IMR-90 (cell line): ENCODE measurements around the gene KATNB1.

ENCODE experiments used
- BHLHE40 ChIP-seq: fragments of 150-350 bp; IDR thresholded peaks from 2 replicates; pipeline ENCODE4 v1.6.1; 2016; ENCODE audit warnings: mild to moderate bottlenecking, low read depth, low read length
- CTCF ChIP-seq: conservative IDR thresholded peaks from 2 replicates; pipeline ENCODE4 v1.5.1; 2012; ENCODE audit warnings: mild to moderate bottlenecking, low read depth, low read length, improper control_type of control experiment
- FOS ChIP-seq: fragments of 150-350 bp; IDR thresholded peaks from 2 replicates; pipeline ENCODE4 v1.6.1; 2016; ENCODE audit warnings: low read depth, low read length
- MAZ ChIP-seq: IDR thresholded peaks from 2 replicates; pipeline ENCODE4 v1.6.1; 2012; ENCODE audit warnings: low read depth, mild to moderate bottlenecking, low read length, improper control_type of control experiment, moderate library complexity, borderline replicate concordance
- MXI1 ChIP-seq: IDR thresholded peaks from 2 replicates; pipeline ENCODE4 v1.6.1; 2012; ENCODE audit warnings: low read depth, mild to moderate bottlenecking, low read length, moderate library complexity, borderline replicate concordance

DNA sequence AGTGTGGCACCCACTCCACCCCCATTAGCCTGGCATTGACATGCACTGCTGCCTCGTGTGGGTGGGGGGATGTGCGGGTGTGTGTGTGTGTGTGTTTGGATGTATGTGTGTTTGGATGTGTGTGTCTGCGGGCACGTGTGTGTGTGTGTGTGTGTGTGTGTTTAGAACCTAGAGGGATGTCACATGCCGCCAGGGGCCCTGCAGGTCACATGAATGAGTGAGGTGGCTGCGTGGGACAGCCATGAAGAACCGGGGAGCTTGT, 9.0 kb downstream of the KATNB1 start:
- no peak for TF ChIP-seq MXI1
- TF ChIP-seq CTCF = no peak
- TF ChIP-seq FOS = no peak
- no peak for TF ChIP-seq BHLHE40
- TF ChIP-seq MAZ = no peak
